Activated CD8-positive, alpha-beta T cell treated with anti-CD3 and anti-CD28 coated beads for 36 hours (primary cell): ENCODE data around the gene DDAH2. TPM values are rescaled to one million over a fixed set of nuclear protein-coding genes. Genes with fewer than 3 reads are reported as not detected.

Experiments used
- ATAC-seq: fragments of 200-7000 bp; cut with Tn5 transposase; one replicate; pipeline ENCODE4 v1.10.0; 2021; ENCODE audit warnings: mild to moderate bottlenecking, moderate library complexity
- CTCF ChIA-PET: fragments of 350-600 bp; sonication (Branson Sonifier 250); formaldehyde crosslinking; loops from one replicate; lab custom pipeline; 2021; ENCODE audit warnings: antibody characterized with exemption; lab: Charles Lee
- POLR2A ChIA-PET: fragments of 350-600 bp; sonication (Branson Sonifier 250); formaldehyde crosslinking; loops from one replicate; lab custom pipeline; 2021; ENCODE audit warnings: antibody characterized with exemption; lab: Charles Lee
- DNase-seq: peaks from one replicate; pipeline ENCODE4 v3.0.0-alpha.2; 2020
- H3K27ac Mint-ChIP-seq: one replicate; pipeline ENCODE4 v1.8.0; 2021; ENCODE audit warnings: mild to moderate bottlenecking, mixed read lengths
- H3K27me3 Mint-ChIP-seq: one replicate; pipeline ENCODE4 v1.8.0; 2021; ENCODE audit warnings: mixed read lengths
- H3K36me3 Mint-ChIP-seq: one replicate; pipeline ENCODE4 v1.8.0; 2021; ENCODE audit warnings: low read depth, mixed read lengths
- H3K4me1 Mint-ChIP-seq: one replicate; pipeline ENCODE4 v1.8.0; 2021; ENCODE audit warnings: low read depth, mixed read lengths
- H3K4me3 Mint-ChIP-seq: one replicate; pipeline ENCODE4 v1.8.0; 2021; ENCODE audit warnings: mild to moderate bottlenecking, moderate library complexity, mixed read lengths
- H3K9me3 Mint-ChIP-seq: one replicate; pipeline ENCODE4 v1.8.0; 2021; ENCODE audit warnings: mixed read lengths
- CTCF ChIP-seq: fragments of 200-600 bp; IDR thresholded peaks from one replicate; pipeline ENCODE4 v1.8.0; 2022; ENCODE audit warnings: antibody characterized with exemption, mild to moderate bottlenecking
- intact Hi-C: fragments of 100-400 bp; cut with micrococcal nuclease; formaldehyde crosslinking; loops from one replicate; pipeline ENCODE4 v1.10.0; 2022
- total RNA-seq, 2 experiments: library from RNA; stranded (reverse); gene quantifications; one replicate each; pipeline ENCODE4 v1.2.3, GENCODE V29; 2021

Gene DDAH2
- total RNA-seq = 1 to 10 TPM; 6.3 to 6.9 TPM

- ATAC-seq (peak; percentile 26), DNase-seq (no peak)
- POLR2A ChIA-PET = interaction anchor here (0.6 to 3.0 kb wide), 8 partner anchors 9 to 101 kb away, joined by 3 to 11 read pairs (median 4); partner anchors contain the start of genes ABHD16A, BAG6, LY6G6D and MSH5
- CTCF ChIA-PET = interaction anchor here (1.1 to 6.5 kb wide), 20 partner anchors 10 to 423 kb away, joined by 3 to 35 read pairs (median 5); partner anchors contain the start of genes CLIC1, HSPA1B, LSM2 and LY6G6D
- peaks cover 66% of the 10 kb centered on the region for H3K4me1 Mint-ChIP-seq
- no peaks in the 10 kb centered on the region for H3K9me3 Mint-ChIP-seq
- intact Hi-C loops = no loop called here
- peak within 1 kb of the TSS; percentile 69 for H3K27ac Mint-ChIP-seq
- peak; percentile 92 for TF ChIP-seq CTCF
- H3K36me3 Mint-ChIP-seq = peaks cover 32% of the 10 kb centered on the region
- peak within 1 kb of the TSS; percentile 76 for H3K4me3 Mint-ChIP-seq
- H3K27me3 Mint-ChIP-seq = no peaks in the 10 kb centered on the region
Observed at GRCh38 chr6:31728767-31729514, at the start of gene DDAH2. Gene DDAH2, minus strand, starts transcription at chr6:31729299. Its CDS starts 138 bp downstream, at chr6:31729161.

- H3K4me3 Mint-ChIP-seq = no peak overlapping the region
- no peak overlapping the region for H3K27ac Mint-ChIP-seq
- DNase-seq (no peak), ATAC-seq (no peak)
- ChIA-PET CTCF (interaction anchor here (1.3 to 5.5 kb wide), 3 partner anchors 9 to 29 kb away, joined by 4 to 34 read pairs (median 26); partner anchors contain the start of gene LSM2), POLR2A (interaction anchor here (0.8 to 1.7 kb wide), 7 partner anchors 12 to 236 kb away, joined by 3 to 5 read pairs (median 4); partner anchors contain the start of genes DDX39B, MSH5 and VARS1)
- H3K27me3 Mint-ChIP-seq = no peaks in the 10 kb centered on the region
- intact Hi-C loops = no loop called here
- peaks cover 30% of the 10 kb centered on the region for H3K4me1 Mint-ChIP-seq
- peaks cover 33% of the 10 kb centered on the region for H3K36me3 Mint-ChIP-seq
- H3K9me3 Mint-ChIP-seq = no peaks in the 10 kb centered on the region
- no peak for TF ChIP-seq CTCF
Observed at GRCh38 chr6:31778193-31778592, 49.1 kb upstream of the DDAH2 start.

- Mint-ChIP-seq H3K36me3 (peaks cover 29% of the 10 kb centered on the region), H3K4me1 (peaks cover 33% of the 10 kb centered on the region), H3K9me3 (no peaks in the 10 kb centered on the region), H3K27me3 (no peaks in the 10 kb centered on the region), H3K4me3 (peak overlapping the region; percentile 15), H3K27ac (peak overlapping the region; percentile 73)
- no peak for TF ChIP-seq CTCF
- DNase-seq (no peak), ATAC-seq (no peak)
- intact Hi-C loops = no loop called here
- ChIA-PET POLR2A (interaction anchor here (0.6 to 1.7 kb wide), 9 partner anchors 12 to 236 kb away, joined by 3 to 5 read pairs (median 3); partner anchors contain the start of genes DDX39B, LSM2, LTB and MSH5), CTCF (interaction anchor here (0.7 to 5.5 kb wide), 4 partner anchors 8 to 38 kb away, joined by 3 to 34 read pairs (median 15); partner anchors contain the start of genes LSM2 and MSH5)
Observed at GRCh38 chr6:31777667-31778050, 48.6 kb upstream of the DDAH2 start.

GRCh38 chr6:31776989-31777666, 48.0 kb upstream of the DDAH2 start, which contains the start of gene VWA7:
Gene VWA7, minus strand, starts transcription at chr6:31777328. Its CDS starts 549 bp downstream, at chr6:31776779.
- intact Hi-C loops = no loop called here
- ChIA-PET POLR2A (interaction anchor here (0.6 to 1.7 kb wide), 9 partner anchors 11 to 235 kb away, joined by 3 to 5 read pairs (median 3); partner anchors contain the start of genes DDX39B, LSM2, LTB and MSH5), CTCF (interaction anchor here (0.7 to 5.5 kb wide), 4 partner anchors 8 to 37 kb away, joined by 3 to 34 read pairs (median 15); partner anchors contain the start of genes LSM2 and MSH5)
- no peaks in the 10 kb centered on the region for H3K9me3 Mint-ChIP-seq
- DNase-seq (peak; percentile 95), ATAC-seq (peak; percentile 96)
- H3K4me1 Mint-ChIP-seq = peaks cover 36% of the 10 kb centered on the region
- no peak for TF ChIP-seq CTCF
- H3K4me3 Mint-ChIP-seq = peak within 1 kb of the TSS; percentile 15
- no peaks in the 10 kb centered on the region for H3K27me3 Mint-ChIP-seq
- peaks cover 25% of the 10 kb centered on the region for H3K36me3 Mint-ChIP-seq
- peak within 1 kb of the TSS; percentile 73 for H3K27ac Mint-ChIP-seq
